T-helper 2 cell treated with Interferon-gamma antibody and Interleukin-4, amounts not matched to agents 5 μg/mL and 100 μg/mL, for 36 hours (primary cell): ENCODE measurements around the gene THADA.
"Not testable (repeated sequence)": the region's sequence is repeated elsewhere in the genome, so short reads cannot be mapped to it uniquely, and the experiment has no call there.

Experiments
- DNase-seq: peaks from one replicate; pipeline ENCODE4 v3.0.0; 2021; ENCODE audit warnings: low spot score
- H3K27ac Mint-ChIP-seq: one replicate; pipeline ENCODE4 v1.8.0; 2021; ENCODE audit warnings: mild to moderate bottlenecking, mixed read lengths
- H3K27me3 Mint-ChIP-seq: one replicate; pipeline ENCODE4 v1.8.0; 2021; ENCODE audit warnings: low read depth, mixed read lengths
- H3K36me3 Mint-ChIP-seq: one replicate; pipeline ENCODE4 v1.8.0; 2021; ENCODE audit warnings: low read depth, mixed read lengths
- H3K4me1 Mint-ChIP-seq: one replicate; pipeline ENCODE4 v1.8.0; 2021; ENCODE audit warnings: low read depth, mixed read lengths
- H3K4me3 Mint-ChIP-seq: one replicate; pipeline ENCODE4 v1.8.0; 2022; ENCODE audit warnings: mild to moderate bottlenecking, moderate library complexity, mixed read lengths
- H3K9me3 Mint-ChIP-seq: one replicate; pipeline ENCODE4 v1.8.0; 2021; ENCODE audit warnings: mixed read lengths

The THADA gene

GRCh38 chr2:43399515-43400264, 196.1 kb downstream of the THADA start:
- no peak for DNase-seq
- Mint-ChIP-seq H3K27me3 (no peaks in the 10 kb centered on the region), H3K4me1 (peaks cover 12% of the 10 kb centered on the region), H3K27ac (no peak overlapping the region), H3K9me3 (no peaks in the 10 kb centered on the region), H3K4me3 (no peak overlapping the region), H3K36me3 (peaks cover 15% of the 10 kb centered on the region)

GRCh38 chr2:43399098-43399497, 196.7 kb downstream of the THADA start:
- Mint-ChIP-seq H3K9me3 (no peaks in the 10 kb centered on the region), H3K27ac (no peak overlapping the region), H3K36me3 (peaks cover 18% of the 10 kb centered on the region), H3K27me3 (no peaks in the 10 kb centered on the region), H3K4me3 (no peak overlapping the region), H3K4me1 (peaks cover 8% of the 10 kb centered on the region)
- DNase-seq, result no peak

DNA sequence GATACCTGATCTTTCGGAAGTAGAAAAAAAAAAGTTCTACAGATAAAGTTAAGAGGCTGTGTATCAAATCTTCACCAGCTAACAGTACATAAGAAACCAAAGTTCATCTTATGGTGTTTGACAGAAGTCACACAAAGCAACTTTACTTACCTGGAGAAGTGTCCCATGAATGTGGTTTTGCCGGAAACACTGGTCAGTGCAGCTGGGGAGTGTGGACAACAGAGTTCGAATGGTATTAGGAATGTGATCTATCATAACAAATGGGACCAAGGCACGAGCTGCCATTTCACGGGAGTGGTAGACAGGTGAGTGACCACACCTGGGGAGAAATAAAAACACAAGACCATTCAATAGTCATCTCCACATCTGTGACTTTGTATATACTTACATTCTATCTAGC, 198.0 kb downstream of the THADA start:
- no peaks in the 10 kb centered on the region for H3K9me3 Mint-ChIP-seq
- no peaks in the 10 kb centered on the region for H3K27me3 Mint-ChIP-seq
- DNase-seq, result no peak
- H3K27ac Mint-ChIP-seq, result no peak overlapping the region
- no peak overlapping the region for H3K4me3 Mint-ChIP-seq
- peaks cover 8% of the 10 kb centered on the region for H3K4me1 Mint-ChIP-seq
- peaks cover 28% of the 10 kb centered on the region for H3K36me3 Mint-ChIP-seq

DNA sequence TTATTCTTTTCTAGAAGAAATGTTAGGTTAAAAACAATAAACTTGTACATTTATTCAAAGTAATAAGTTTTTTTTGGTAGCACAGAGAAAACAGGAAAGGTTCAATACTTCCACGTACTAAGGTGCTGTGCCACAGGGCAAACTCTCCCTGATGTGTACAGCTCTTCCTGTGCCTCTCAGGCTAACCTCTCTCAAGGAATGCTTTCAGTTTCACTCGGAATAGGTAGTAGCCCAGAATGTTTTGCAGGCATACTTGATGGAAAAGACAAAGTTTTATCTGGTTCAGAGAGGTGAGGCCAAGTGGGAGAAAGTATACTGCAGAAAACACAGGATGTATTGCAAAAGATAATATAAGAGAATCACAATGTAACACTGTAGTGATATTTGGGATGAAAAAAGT, 198.4 kb downstream of the THADA start:
- Mint-ChIP-seq H3K27me3 (no peaks in the 10 kb centered on the region), H3K9me3 (no peaks in the 10 kb centered on the region), H3K4me3 (no peak overlapping the region), H3K4me1 (peaks cover 5% of the 10 kb centered on the region), H3K36me3 (peaks cover 31% of the 10 kb centered on the region), H3K27ac (no peak overlapping the region)
- DNase-seq, result no peak

- H3K9me3 Mint-ChIP-seq, DNase-seq, H3K27me3 Mint-ChIP-seq, H3K27ac Mint-ChIP-seq, H3K4me3 Mint-ChIP-seq, H3K4me1 Mint-ChIP-seq: not testable (repeated sequence)
- H3K36me3 Mint-ChIP-seq, result peaks cover 33% of the 10 kb centered on the region
These were observed 199.5 kb downstream of the THADA start for GRCh38 chr2:43396344-43396743.

GRCh38 chr2:43393918-43394317, 201.9 kb downstream of the THADA start:
- peaks cover 33% of the 10 kb centered on the region for H3K36me3 Mint-ChIP-seq
- H3K4me3 Mint-ChIP-seq, result no peak overlapping the region
- no peaks in the 10 kb centered on the region for H3K9me3 Mint-ChIP-seq
- H3K27ac Mint-ChIP-seq, result no peak overlapping the region
- no peaks in the 10 kb centered on the region for H3K27me3 Mint-ChIP-seq
- H3K4me1 Mint-ChIP-seq, result peaks cover 2% of the 10 kb centered on the region
- no peak for DNase-seq

DNA sequence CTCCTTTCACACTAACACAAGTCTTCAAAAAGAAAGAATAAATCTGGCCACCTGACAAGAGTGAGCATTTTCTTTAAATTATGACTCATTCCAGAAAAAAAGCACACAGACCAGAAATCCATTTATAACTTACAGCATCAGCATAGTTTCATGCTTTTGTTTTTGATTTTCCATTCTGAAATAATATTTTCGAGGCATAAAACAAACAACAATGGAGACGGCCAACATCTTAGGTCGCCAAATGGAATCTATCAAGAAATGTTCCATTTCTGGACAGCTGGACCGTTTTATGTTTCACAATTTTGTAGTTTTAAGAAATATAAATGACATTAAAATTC, 204.0 kb downstream of the THADA start:
- no peak for DNase-seq
- peaks cover 24% of the 10 kb centered on the region for H3K36me3 Mint-ChIP-seq
- no peak overlapping the region for H3K4me3 Mint-ChIP-seq
- no peak overlapping the region for H3K27ac Mint-ChIP-seq
- no peaks in the 10 kb centered on the region for H3K27me3 Mint-ChIP-seq
- no peaks in the 10 kb centered on the region for H3K9me3 Mint-ChIP-seq
- H3K4me1 Mint-ChIP-seq, result peaks cover 15% of the 10 kb centered on the region

DNA sequence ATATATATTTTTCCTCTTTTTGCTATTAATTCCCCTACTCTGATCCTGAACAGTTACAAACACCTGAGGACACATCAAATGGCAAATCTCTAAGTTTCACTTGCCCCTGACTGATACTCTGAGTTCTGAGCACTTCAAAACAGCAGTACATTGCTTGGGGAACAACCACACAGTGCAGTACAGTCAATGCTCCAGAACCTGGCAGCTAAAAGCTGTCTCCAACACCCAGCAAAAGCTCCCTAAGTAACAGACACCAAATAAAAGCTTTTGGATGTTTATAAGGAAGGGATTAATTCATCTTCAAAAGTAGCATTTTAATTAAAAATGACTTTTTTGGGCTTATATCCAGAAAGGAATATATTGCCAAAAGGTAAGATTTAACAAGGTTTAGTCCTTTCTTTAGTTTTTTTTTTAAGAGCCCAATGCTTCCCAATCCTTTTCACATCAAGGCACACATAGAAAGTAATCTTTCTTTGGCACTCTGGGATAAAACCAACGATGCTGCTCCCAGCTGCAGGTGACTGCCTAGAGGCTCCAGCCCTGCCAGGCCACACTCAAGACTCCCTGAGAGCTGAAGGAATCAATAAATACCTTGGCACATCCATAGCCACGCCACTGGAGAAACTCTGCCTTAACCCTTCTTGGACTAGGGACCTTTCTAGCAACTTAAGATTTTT, 204.5 kb downstream of the THADA start:
- no peaks in the 10 kb centered on the region for H3K27me3 Mint-ChIP-seq
- no peak overlapping the region for H3K27ac Mint-ChIP-seq
- no peak for DNase-seq
- peaks cover 16% of the 10 kb centered on the region for H3K4me1 Mint-ChIP-seq
- H3K9me3 Mint-ChIP-seq, result no peaks in the 10 kb centered on the region
- H3K36me3 Mint-ChIP-seq, result peaks cover 23% of the 10 kb centered on the region
- no peak overlapping the region for H3K4me3 Mint-ChIP-seq

DNA sequence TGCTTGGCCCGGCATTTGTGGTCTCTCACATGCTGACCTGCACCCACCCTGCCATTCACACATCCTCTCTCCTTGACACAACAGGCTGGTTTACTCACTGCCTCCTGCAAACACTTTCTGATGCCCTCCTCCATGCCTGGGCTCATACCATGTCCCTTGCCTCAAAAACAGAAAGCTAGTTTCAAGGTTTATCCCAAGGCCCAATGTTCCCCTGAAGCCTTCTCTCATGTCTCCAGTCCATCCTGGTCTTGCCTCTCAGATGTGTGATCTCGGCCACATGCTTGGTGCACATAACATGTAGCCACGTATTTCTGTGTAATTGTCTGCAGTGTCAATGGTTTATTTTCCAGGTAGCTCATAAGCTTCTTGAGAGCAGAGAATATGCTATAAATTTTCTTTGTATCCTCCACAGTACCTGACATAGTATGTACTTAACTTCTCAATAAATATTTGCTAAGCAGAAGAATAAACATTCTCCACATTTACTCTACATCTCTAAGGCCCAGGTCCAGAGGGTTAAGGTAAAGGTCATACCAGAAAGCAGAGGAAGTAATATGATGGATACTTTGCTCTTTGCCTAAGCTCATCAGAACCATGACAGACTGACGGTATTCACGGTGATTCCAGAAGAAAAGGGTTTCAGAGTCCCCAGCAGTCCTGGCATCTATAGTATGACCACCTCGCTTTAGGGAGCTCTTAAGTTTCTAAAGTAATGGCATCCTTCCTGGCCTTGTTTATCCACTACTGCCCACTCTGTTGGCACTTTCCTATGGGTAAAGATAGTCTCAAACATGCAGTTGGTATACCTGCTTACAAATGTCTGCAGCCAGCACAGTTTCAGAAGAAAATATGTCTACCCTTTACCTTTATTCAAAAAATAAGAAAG, 206.0 kb downstream of the THADA start:
- DNase-seq, result no peak
- no peak overlapping the region for H3K27ac Mint-ChIP-seq

DNA sequence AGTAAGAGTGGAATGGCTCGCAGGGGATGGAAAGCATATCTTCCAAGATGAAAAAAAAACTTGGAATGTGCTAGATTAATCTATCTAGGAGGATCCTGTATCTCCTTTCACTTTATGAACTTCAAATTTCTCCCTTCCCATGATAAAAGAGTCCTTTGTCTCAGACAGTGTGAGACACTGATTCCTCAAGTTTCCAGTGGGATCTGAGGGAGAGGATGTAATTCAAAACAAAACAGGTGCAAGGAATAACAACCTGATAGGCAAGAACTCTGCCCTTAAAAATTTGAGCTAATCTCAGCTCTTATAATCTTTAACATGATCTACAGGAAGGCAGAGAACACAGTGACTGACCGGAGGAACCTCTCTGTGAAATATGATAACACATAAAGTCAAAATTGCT, 207.5 kb downstream of the THADA start:
- no peak overlapping the region for H3K27ac Mint-ChIP-seq

More for the DNA sequence above, 206.0 kb downstream of the THADA start:
- Mint-ChIP-seq H3K27me3 (no peaks in the 10 kb centered on the region), H3K9me3 (no peaks in the 10 kb centered on the region), H3K4me3 (no peak overlapping the region), H3K36me3 (peaks cover 23% of the 10 kb centered on the region), H3K4me1 (peaks cover 21% of the 10 kb centered on the region)

DNA sequence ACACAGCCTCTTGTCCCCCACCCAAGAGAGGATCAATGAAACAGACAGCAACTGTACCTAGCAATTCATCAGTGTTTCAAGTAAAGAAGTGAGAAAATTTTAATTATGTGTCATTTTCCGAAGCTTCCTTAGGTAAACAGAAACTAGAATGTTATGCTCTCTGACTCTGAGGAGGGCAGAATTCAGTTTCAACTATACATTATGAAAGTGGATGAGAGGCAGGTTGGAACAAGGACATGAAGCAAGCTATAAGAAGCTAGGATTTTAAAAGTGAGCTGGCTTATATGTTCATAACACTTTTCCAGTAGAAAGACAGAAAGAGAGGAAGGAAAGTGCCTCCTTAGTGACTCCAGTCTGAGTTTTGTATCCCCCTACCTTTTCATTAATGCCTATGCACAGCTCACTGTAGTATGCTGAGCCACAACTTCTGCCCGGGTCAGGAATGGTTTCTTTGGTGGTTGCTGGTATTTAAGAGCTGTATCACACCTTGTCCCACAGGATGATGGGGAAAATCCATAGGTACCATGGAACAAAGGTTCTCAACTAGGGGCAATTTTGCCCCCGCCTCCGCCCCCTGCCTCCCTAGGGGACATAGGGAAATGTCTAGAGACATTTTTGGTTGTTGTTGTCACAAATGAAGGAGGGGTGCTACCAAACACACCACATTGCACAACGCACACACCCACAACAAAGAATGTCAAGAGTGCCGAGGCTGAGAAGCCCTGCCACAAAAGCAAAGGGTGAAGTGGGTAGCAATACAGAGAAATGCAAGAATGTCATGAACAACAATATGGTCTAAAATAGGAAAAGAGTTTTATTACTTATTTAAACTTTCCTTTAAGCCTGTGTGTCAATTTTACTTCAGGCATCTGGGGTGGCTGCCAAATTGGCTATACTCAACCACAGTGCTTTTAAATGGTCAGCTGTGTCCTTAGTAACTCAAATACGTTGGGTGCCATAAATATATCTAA, 208.5 kb downstream of the THADA start:
- DNase-seq, result no peak
- Mint-ChIP-seq H3K4me1 (peaks cover 34% of the 10 kb centered on the region), H3K27ac (peak overlapping the region; percentile 63), H3K9me3 (no peaks in the 10 kb centered on the region), H3K27me3 (no peaks in the 10 kb centered on the region), H3K4me3 (peak overlapping the region; percentile 22), H3K36me3 (peaks cover 12% of the 10 kb centered on the region)

More for the DNA sequence above, 207.5 kb downstream of the THADA start:
- Mint-ChIP-seq H3K4me3 (no peak overlapping the region), H3K9me3 (no peaks in the 10 kb centered on the region), H3K27me3 (no peaks in the 10 kb centered on the region), H3K36me3 (peaks cover 19% of the 10 kb centered on the region), H3K4me1 (peaks cover 33% of the 10 kb centered on the region)
- DNase-seq, result no peak

GRCh38 chr2:43386679-43387078, 209.2 kb downstream of the THADA start:
- peak overlapping the region; percentile 63 for H3K27ac Mint-ChIP-seq
- peaks cover 33% of the 10 kb centered on the region for H3K4me1 Mint-ChIP-seq

GRCh38 chr2:43384143-43384542, 211.7 kb downstream of the THADA start:
- H3K27me3 Mint-ChIP-seq, result no peaks in the 10 kb centered on the region
- H3K4me1 Mint-ChIP-seq, result peaks cover 37% of the 10 kb centered on the region
- no peak overlapping the region for H3K4me3 Mint-ChIP-seq
- no peak for DNase-seq
- H3K27ac Mint-ChIP-seq, result peak overlapping the region; percentile 5
- H3K9me3 Mint-ChIP-seq, result no peaks in the 10 kb centered on the region
- peaks cover 21% of the 10 kb centered on the region for H3K36me3 Mint-ChIP-seq

More at GRCh38 chr2:43386679-43387078, 209.2 kb downstream of the THADA start:
- H3K36me3 Mint-ChIP-seq, result peaks cover 15% of the 10 kb centered on the region
- not testable (repeated sequence) for H3K9me3 Mint-ChIP-seq, H3K27me3 Mint-ChIP-seq, DNase-seq
- peak overlapping the region; percentile 22 for H3K4me3 Mint-ChIP-seq
